SK-N-SH (cell line): ENCODE data around the gene CAMK2N1.

Experiments used
- CHD2 ChIP-seq: fragments of 150-350 bp; IDR thresholded peaks from 2 replicates; pipeline ENCODE4 v1.6.1; 2018; ENCODE audit warnings: low read length; ENCODE audit not compliant: partially characterized antibody
- CTCF ChIP-seq: fragments of 200-600 bp; sonication (generic); IDR thresholded peaks from 2 replicates; pipeline ENCODE4 v1.6.1; 2017; ENCODE audit warnings: antibody characterized with exemption, mild to moderate bottlenecking, moderate library complexity
- EP300 ChIP-seq, 2 experiments: IDR thresholded peaks; 2 replicates each; pipeline versions ENCODE4 v1.4.0 to v1.6.1; 2012; ENCODE audit warnings: borderline replicate concordance in 1 of 2, low read depth in 1 of 2, low read length in 1 of 2
- FOXM1 ChIP-seq: IDR thresholded peaks from 2 replicates; pipeline ENCODE4 v1.4.0; 2012; ENCODE audit warnings: low read depth, mild to moderate bottlenecking
- IRF3 ChIP-seq: fragments of 150-350 bp; IDR thresholded peaks from 2 replicates; pipeline ENCODE4 v1.6.1; 2016; ENCODE audit warnings: mild to moderate bottlenecking, low read depth, low read length
- REST ChIP-seq: IDR thresholded peaks from 2 replicates; pipeline ENCODE4 v1.6.1; 2012; ENCODE audit warnings: mild to moderate bottlenecking, low read depth, low read length, moderate library complexity
- SIN3A ChIP-seq: IDR thresholded peaks from 2 replicates; pipeline ENCODE4 v1.6.1; 2012; ENCODE audit warnings: low read depth, mild to moderate bottlenecking, low read length, moderate library complexity, borderline replicate concordance
- SMC3 ChIP-seq: IDR thresholded peaks from 2 replicates; pipeline ENCODE4 v1.6.1; 2012; ENCODE audit warnings: low read depth, low read length, improper control_type of control experiment
- TCF12 ChIP-seq: IDR thresholded peaks from 2 replicates; pipeline ENCODE4 v1.4.0; 2012

GRCh38 chr1:20521960-20522861 lies 36.2 kb upstream of the CAMK2N1 start:
- TF ChIP-seq REST: no peak
- TF ChIP-seq CTCF: peak; percentile 95
- no peak for TF ChIP-seq TCF12
- TF ChIP-seq SIN3A: no peak
- no peak for TF ChIP-seq CHD2
- no peak for TF ChIP-seq IRF3
- TF ChIP-seq FOXM1: no peak
- no peak for TF ChIP-seq EP300 (IDR thresholded peaks at IDR 0.05; ENCODE audit: borderline replicate concordance in 1 of 2, low read depth in 1 of 2, low read length in 1 of 2)
- peak; percentile 95 for TF ChIP-seq SMC3
